Measurements from ENCODE around the gene IL17B. TPM values are rescaled to one million over a fixed set of nuclear protein-coding genes. Genes with fewer than 3 reads are reported as not detected.

The IL17B gene
- total and polyA plus RNA-seq, 2 of the 8 experiments (the other 6 are each of a cell fraction or from before 2014, with no cell fraction given) = 0.18 TPM; not detected in 1

GRCh38 chr5:149412783-149413476 is 33.8 kb upstream of the IL17B start (continued):
- TF ChIP-seq TEAD4 (IDR thresholded peaks at IDR 0.05; ENCODE audit: low read depth, low read length) (no peak), E2F6 (IDR thresholded peaks at IDR 0.05) (no peak), SP4 (IDR thresholded peaks at IDR 0.05; ENCODE audit: low read length) (no peak), SIRT6 (IDR thresholded peaks at IDR 0.05; ENCODE audit: low read length) (no peak), YY1 (IDR thresholded peaks at IDR 0.05; ENCODE audit: low read depth, low read length) (no peak), TBP (IDR thresholded peaks at IDR 0.05; ENCODE audit: low read depth, low read length) (no peak), BACH1 (IDR thresholded peaks at IDR 0.05; ENCODE audit: low read length) (no peak), BRCA1 (IDR thresholded peaks at IDR 0.05; ENCODE audit: low read depth, low read length) (no peak)

Measured in H1 (cell line).